ENCODE results near the gene SMPDL3A. TPM values are rescaled to one million over a fixed set of nuclear protein-coding genes. Genes with fewer than 3 reads are reported as not detected.

Gene SMPDL3A
- total and polyA plus RNA-seq, 2 of the 8 experiments (the other 6 are each of a cell fraction or from before 2014, with no cell fraction given), result 3.5 to 3.9 TPM

GRCh38 chr6:122753000-122753687 is 35.9 kb upstream of the SMPDL3A start (continued):
- TF ChIP-seq CHD7 (IDR thresholded peaks at IDR 0.05; ENCODE audit: insufficient replicate concordance, low read length) (no peak), KDM4A (IDR thresholded peaks at IDR 0.05; ENCODE audit: low read depth, low read length, severe bottlenecking) (no peak), TAF1 (IDR thresholded peaks at IDR 0.05; ENCODE audit: low read depth, low read length) (no peak), TAF7 (optimal IDR thresholded peaks at IDR 0.05; ENCODE audit: borderline replicate concordance, low read depth, low read length) (no peak), SAP30 (IDR thresholded peaks at IDR 0.05; ENCODE audit: insufficient read depth, insufficient replicate concordance, low read length) (no peak), BRCA1 (IDR thresholded peaks at IDR 0.05; ENCODE audit: low read depth, low read length) (no peak)
- TF ChIP-seq, protein P1, sequence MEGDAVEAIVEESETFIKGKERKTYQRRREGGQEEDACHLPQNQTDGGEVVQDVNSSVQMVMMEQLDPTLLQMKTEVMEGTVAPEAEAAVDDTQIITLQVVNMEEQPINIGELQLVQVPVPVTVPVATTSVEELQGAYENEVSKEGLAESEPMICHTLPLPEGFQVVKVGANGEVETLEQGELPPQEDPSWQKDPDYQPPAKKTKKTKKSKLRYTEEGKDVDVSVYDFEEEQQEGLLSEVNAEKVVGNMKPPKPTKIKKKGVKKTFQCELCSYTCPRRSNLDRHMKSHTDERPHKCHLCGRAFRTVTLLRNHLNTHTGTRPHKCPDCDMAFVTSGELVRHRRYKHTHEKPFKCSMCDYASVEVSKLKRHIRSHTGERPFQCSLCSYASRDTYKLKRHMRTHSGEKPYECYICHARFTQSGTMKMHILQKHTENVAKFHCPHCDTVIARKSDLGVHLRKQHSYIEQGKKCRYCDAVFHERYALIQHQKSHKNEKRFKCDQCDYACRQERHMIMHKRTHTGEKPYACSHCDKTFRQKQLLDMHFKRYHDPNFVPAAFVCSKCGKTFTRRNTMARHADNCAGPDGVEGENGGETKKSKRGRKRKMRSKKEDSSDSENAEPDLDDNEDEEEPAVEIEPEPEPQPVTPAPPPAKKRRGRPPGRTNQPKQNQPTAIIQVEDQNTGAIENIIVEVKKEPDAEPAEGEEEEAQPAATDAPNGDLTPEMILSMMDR (IDR thresholded peaks at IDR 0.05; ENCODE audit: control extremely low read depth in 1 of 3, insufficient read depth in 1 of 3, low read depth in 1 of 3, low read length in 3 of 3), result no peak

All from H1 (cell line).